Omental fat pad (tissue), 4 donors: ENCODE measurements around the gene NOXRED1. TPM values are rescaled to one million over a fixed set of nuclear protein-coding genes. Genes with fewer than 3 reads are reported as not detected.

Experiments
- ATAC-seq: fragments of 150-250 bp; one replicate; pipeline ENCODE4 v1.9.1; 2016; ENCODE audit warnings: mild to moderate bottlenecking, moderate library complexity; ENCODE audit not compliant: low FRiP score
- DNase-seq: peaks from one replicate; pipeline ENCODE4 v3.0.0-alpha.2; 2019; ENCODE audit warnings: low spot score
- CTCF ChIP-seq, 3 donors: fragments of 450-650 bp; IDR thresholded peaks; one replicate each; pipeline ENCODE4 v1.5.1; 2016 to 2017; ENCODE audit warnings: antibody characterized with exemption in 3 of 3, mild to moderate bottlenecking in 3 of 3, moderate library complexity in 2 of 3
- total RNA-seq, 4 donors: library from RNA; depleted of rRNA; stranded (reverse); fragments of >200 nt; gene quantifications; one replicate each; pipeline ENCODE4 v1.1.0, GENCODE V29; 2016

NOXRED1 gene
- total RNA-seq, 4 donors from 2014 or later: 0.28 to 0.47 TPM; not detected in 2

- TF ChIP-seq CTCF (IDR thresholded peaks at IDR 0.05): no peak
- DNase-seq (no peak), ATAC-seq (no peak)
These were observed 44.6 kb downstream of the NOXRED1 start for GRCh38 chr14:77378701-77379100.

DNA sequence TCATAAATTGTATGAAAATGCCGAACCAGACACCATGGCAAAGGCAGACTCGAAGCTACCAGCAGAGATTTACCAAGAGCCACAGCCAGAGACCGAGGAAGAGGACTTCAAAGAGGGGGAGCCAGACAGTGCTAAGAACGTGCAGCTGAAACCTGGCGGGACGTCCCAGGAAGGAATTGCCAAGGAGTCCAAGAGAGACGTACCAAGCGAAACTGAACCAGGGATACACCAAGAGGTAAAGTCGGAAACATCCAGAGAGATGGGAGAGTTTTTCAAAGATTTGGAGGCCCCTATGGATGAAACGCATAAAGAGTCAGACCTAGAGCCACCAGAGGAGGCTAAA is 45.9 kb downstream of the NOXRED1 start:
- ATAC-seq: no peak
- TF ChIP-seq CTCF (IDR thresholded peaks at IDR 0.05): no peak
- no peak for DNase-seq

- TF ChIP-seq CTCF (IDR thresholded peaks at IDR 0.05): no peak
- DNase-seq (peak; percentile 46), ATAC-seq (peak; percentile 96)
These were observed 46.4 kb downstream of the NOXRED1 start, which contains the start of the genes SAMD15 and TMED8 for GRCh38 chr14:77376771-77377501. TSS of gene SAMD15 (plus strand) at chr14:77377379. CDS start at chr14:77377419, 40 bp downstream. TSS of gene TMED8 (minus strand) at chr14:77377094. CDS start at chr14:77377053, 41 bp downstream.

GRCh38 chr14:77375973-77376770 is 47.2 kb downstream of the NOXRED1 start:
- no peak for TF ChIP-seq CTCF (IDR thresholded peaks at IDR 0.05)
- DNase-seq (no peak), ATAC-seq (peak; percentile 12)

GRCh38 chr14:77375164-77375950 is 48.0 kb downstream of the NOXRED1 start:
- ATAC-seq (no peak), DNase-seq (no peak)
- no peak for TF ChIP-seq CTCF (IDR thresholded peaks at IDR 0.05)

- no peak for ATAC-seq
- DNase-seq: no peak
- no peak for TF ChIP-seq CTCF (IDR thresholded peaks at IDR 0.05)
These were observed 51.0 kb downstream of the NOXRED1 start for GRCh38 chr14:77372304-77372841.
